ENCODE results near the gene GAS6.

DNA sequence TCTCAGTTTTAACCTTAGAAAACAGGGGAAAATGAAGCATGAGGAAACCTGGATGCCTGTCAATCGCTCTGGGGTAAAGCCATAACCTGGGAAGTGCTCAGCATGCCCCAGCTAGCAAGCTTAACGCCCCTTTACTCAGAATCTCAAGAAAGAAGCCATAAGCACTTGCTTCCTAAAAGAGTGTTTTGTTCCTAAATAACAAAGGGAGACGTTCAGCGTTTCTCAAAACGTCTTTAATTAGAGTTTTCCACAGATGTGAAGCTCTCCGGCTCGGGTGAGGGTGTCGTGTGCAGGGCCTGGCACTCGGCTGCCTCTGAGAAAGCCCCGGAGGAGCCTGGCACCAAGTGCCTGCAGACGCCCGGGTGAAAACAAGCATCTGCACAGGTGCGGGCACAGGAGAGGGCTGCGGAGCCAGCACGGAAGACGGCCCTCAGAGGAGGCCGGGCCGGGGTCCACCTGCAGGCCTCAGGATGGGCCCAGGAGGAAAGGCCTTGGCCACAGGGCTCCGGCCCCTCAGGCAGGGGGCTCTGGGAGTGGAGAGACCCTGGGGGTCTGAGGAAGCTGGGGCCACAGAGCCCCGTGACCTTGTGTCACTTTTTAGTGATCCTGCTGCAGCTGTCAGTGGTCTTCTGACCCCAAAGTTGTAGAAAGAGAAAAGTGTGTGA, 6.2 kb downstream of the GAS6 start:
- TF ChIP-seq, protein P1, sequence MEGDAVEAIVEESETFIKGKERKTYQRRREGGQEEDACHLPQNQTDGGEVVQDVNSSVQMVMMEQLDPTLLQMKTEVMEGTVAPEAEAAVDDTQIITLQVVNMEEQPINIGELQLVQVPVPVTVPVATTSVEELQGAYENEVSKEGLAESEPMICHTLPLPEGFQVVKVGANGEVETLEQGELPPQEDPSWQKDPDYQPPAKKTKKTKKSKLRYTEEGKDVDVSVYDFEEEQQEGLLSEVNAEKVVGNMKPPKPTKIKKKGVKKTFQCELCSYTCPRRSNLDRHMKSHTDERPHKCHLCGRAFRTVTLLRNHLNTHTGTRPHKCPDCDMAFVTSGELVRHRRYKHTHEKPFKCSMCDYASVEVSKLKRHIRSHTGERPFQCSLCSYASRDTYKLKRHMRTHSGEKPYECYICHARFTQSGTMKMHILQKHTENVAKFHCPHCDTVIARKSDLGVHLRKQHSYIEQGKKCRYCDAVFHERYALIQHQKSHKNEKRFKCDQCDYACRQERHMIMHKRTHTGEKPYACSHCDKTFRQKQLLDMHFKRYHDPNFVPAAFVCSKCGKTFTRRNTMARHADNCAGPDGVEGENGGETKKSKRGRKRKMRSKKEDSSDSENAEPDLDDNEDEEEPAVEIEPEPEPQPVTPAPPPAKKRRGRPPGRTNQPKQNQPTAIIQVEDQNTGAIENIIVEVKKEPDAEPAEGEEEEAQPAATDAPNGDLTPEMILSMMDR (IDR thresholded peaks at IDR 0.05): no peak
- TF ChIP-seq POLR2A (IDR thresholded peaks at IDR 0.05): no peak
